HEK293 (cell line): ENCODE results near the gene ARMH3.

Source experiments
- BCL11B ChIP-seq: fragments of 450-650 bp; formaldehyde crosslinking; IDR thresholded peaks from 2 replicates; pipeline ENCODE4 v1.5.1; 2016; ENCODE audit warnings: low read depth, missing biosample characterization, missing genetic modification characterization
- FEZF1 ChIP-seq: fragments of 450-650 bp; formaldehyde crosslinking; IDR thresholded peaks from 2 replicates; pipeline ENCODE4 v1.5.1; 2016; ENCODE audit warnings: missing biosample characterization, missing genetic modification characterization
- OSR2 ChIP-seq: fragments of 450-650 bp; formaldehyde crosslinking; IDR thresholded peaks from 2 replicates; pipeline ENCODE4 v1.5.1; 2016; ENCODE audit warnings: missing biosample characterization, missing genetic modification characterization
- PRDM1 ChIP-seq: fragments of 450-650 bp; formaldehyde crosslinking; IDR thresholded peaks from 2 replicates; pipeline ENCODE4; 2016; ENCODE audit warnings: missing biosample characterization, missing genetic modification characterization
- PRDM10 ChIP-seq: fragments of 450-650 bp; formaldehyde crosslinking; IDR thresholded peaks from 2 replicates; pipeline ENCODE4 v1.5.1; 2016; ENCODE audit warnings: missing biosample characterization, missing genetic modification characterization
- SCRT1 ChIP-seq: fragments of 450-650 bp; formaldehyde crosslinking; IDR thresholded peaks from 2 replicates; pipeline ENCODE4 v1.5.1; 2016; ENCODE audit warnings: missing biosample characterization, missing genetic modification characterization, borderline replicate concordance
- SP7 ChIP-seq: fragments of 450-650 bp; formaldehyde crosslinking; IDR thresholded peaks from 2 replicates; pipeline ENCODE4 v1.5.1; 2016; ENCODE audit warnings: missing biosample characterization, missing genetic modification characterization
- TRIM28 ChIP-seq: IDR thresholded peaks from 2 replicates; pipeline ENCODE4 v1.6.1; 2011; ENCODE audit warnings: low read length, control low read depth, borderline replicate concordance
- ZNF184 ChIP-seq: fragments of 450-650 bp; IDR thresholded peaks from 2 replicates; pipeline ENCODE4 v1.5.1; 2018; ENCODE audit warnings: missing biosample characterization, mild to moderate bottlenecking, missing genetic modification characterization
- ZNF211 ChIP-seq: fragments of 450-650 bp; formaldehyde crosslinking; IDR thresholded peaks from 2 replicates; pipeline ENCODE4 v1.5.1; 2016; ENCODE audit warnings: low read depth, missing biosample characterization, missing genetic modification characterization
- ZNF214 ChIP-seq: fragments of 450-650 bp; formaldehyde crosslinking; IDR thresholded peaks from 2 replicates; pipeline ENCODE4 v1.5.1; 2017; ENCODE audit warnings: missing biosample characterization, mild to moderate bottlenecking, missing genetic modification characterization, borderline replicate concordance
- ZNF221 ChIP-seq: fragments of 450-650 bp; formaldehyde crosslinking; IDR thresholded peaks from 2 replicates; pipeline ENCODE4 v1.5.1; 2017; ENCODE audit warnings: missing biosample characterization, missing genetic modification characterization, borderline replicate concordance
- ZNF394 ChIP-seq: fragments of 450-650 bp; formaldehyde crosslinking; IDR thresholded peaks from 2 replicates; pipeline ENCODE4 v1.5.1; 2016; ENCODE audit warnings: missing biosample characterization, missing genetic modification characterization, mild to moderate bottlenecking, moderate library complexity, borderline replicate concordance
- ZNF398 ChIP-seq: fragments of 450-650 bp; formaldehyde crosslinking; IDR thresholded peaks from 2 replicates; pipeline ENCODE4 v1.5.1; 2017; ENCODE audit warnings: missing biosample characterization, missing genetic modification characterization
- ZNF629 ChIP-seq: fragments of 450-650 bp; formaldehyde crosslinking; IDR thresholded peaks from 2 replicates; pipeline ENCODE4 v1.5.1; 2017; ENCODE audit warnings: missing biosample characterization, missing genetic modification characterization
- ZNF660 ChIP-seq: fragments of 450-650 bp; IDR thresholded peaks from 2 replicates; pipeline ENCODE4 v1.5.1; 2018; ENCODE audit warnings: missing biosample characterization, mild to moderate bottlenecking, missing genetic modification characterization
- ZNF692 ChIP-seq: fragments of 450-650 bp; formaldehyde crosslinking; IDR thresholded peaks from 2 replicates; pipeline ENCODE4 v1.5.1; 2016; ENCODE audit warnings: missing biosample characterization, missing genetic modification characterization
- ZNF777 ChIP-seq: fragments of 450-650 bp; formaldehyde crosslinking; IDR thresholded peaks from 2 replicates; pipeline ENCODE4 v1.5.1; 2017; ENCODE audit warnings: missing biosample characterization, missing genetic modification characterization, borderline replicate concordance
- ZXDB ChIP-seq: fragments of 450-650 bp; formaldehyde crosslinking; IDR thresholded peaks from 2 replicates; pipeline ENCODE4 v1.5.1; 2016; ENCODE audit warnings: missing biosample characterization, missing genetic modification characterization
- TF ChIP-seq, protein P1 (sequence below): fragments of 450-650 bp; formaldehyde crosslinking; IDR thresholded peaks from 2 replicates; pipeline ENCODE4 v1.5.1; 2016; ENCODE audit warnings: missing biosample characterization, missing genetic modification characterization
- TF ChIP-seq, protein P2 (sequence below): fragments of 450-650 bp; IDR thresholded peaks from 2 replicates; pipeline ENCODE4 v1.5.1; 2018; ENCODE audit warnings: missing biosample characterization, mild to moderate bottlenecking, missing genetic modification characterization

The ARMH3 gene

GRCh38 chr10:101986624-101986971, 69.4 kb downstream of the ARMH3 start (continued):
- TF ChIP-seq OSR2 (tag by site-specific recombination) (peak; percentile 74), ZNF184 (tag by site-specific recombination) (no peak), SP7 (tag by site-specific recombination) (peak; percentile 82), BCL11B (tag by site-specific recombination) (0 out of 2 replicates have a peak, but pooled peaks have one; percentile 26), ZNF777 (no peak), ZNF394 (tag by site-specific recombination) (no peak), PRDM10 (tag by site-specific recombination) (peak; percentile 64; the same call in 1 of the 2 replicates), ZNF692 (peak; percentile 79), ZNF211 (tag by site-specific recombination) (no peak), TRIM28 (peak; percentile 17; the same call in 1 of the 2 replicates), ZNF214 (no peak), ZNF660 (tag by site-specific recombination) (peak; percentile 59; the same call in 1 of the 2 replicates), FEZF1 (tag by site-specific recombination) (peak; percentile 46), ZNF221 (tag by site-specific recombination) (no peak), ZNF398 (peak; percentile 91), ZNF629 (tag by site-specific recombination) (0 out of 2 replicates have a peak, but pooled peaks have one; percentile 31), ZXDB (tag by site-specific recombination) (peak; percentile 70), PRDM1 (tag by site-specific recombination) (0 out of 2 replicates have a peak, but pooled peaks have one; percentile 12), SCRT1 (peak; percentile 21; the same call in 1 of the 2 replicates)
- TF ChIP-seq, protein P1, sequence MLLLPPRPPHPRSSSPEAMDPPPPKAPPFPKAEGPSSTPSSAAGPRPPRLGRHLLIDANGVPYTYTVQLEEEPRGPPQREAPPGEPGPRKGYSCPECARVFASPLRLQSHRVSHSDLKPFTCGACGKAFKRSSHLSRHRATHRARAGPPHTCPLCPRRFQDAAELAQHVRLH (tag by site-specific recombination) = peak; percentile 70; the same call in 1 of the 2 replicates
- TF ChIP-seq, protein P2, sequence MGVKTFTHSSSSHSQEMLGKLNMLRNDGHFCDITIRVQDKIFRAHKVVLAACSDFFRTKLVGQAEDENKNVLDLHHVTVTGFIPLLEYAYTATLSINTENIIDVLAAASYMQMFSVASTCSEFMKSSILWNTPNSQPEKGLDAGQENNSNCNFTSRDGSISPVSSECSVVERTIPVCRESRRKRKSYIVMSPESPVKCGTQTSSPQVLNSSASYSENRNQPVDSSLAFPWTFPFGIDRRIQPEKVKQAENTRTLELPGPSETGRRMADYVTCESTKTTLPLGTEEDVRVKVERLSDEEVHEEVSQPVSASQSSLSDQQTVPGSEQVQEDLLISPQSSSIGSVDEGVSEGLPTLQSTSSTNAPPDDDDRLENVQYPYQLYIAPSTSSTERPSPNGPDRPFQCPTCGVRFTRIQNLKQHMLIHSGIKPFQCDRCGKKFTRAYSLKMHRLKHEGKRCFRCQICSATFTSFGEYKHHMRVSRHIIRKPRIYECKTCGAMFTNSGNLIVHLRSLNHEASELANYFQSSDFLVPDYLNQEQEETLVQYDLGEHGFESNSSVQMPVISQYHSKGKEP (tag by site-specific recombination) = no peak
